Aorta (tissue), 5 donors: Measurements from ENCODE around the gene GMPPB. TPM values are rescaled to one million over a fixed set of nuclear protein-coding genes. Genes with fewer than 3 reads are reported as not detected.
A peak's percentile ranks its signal among the peaks of the same experiment; 100 is the strongest.
"Not testable (repeated sequence)": the region's sequence is repeated elsewhere in the genome, so short reads cannot be mapped to it uniquely, and the experiment has no call there.

Source experiments
- ATAC-seq: fragments of 200-7000 bp; cut with Tn5 transposase; one replicate; pipeline ENCODE4 v1.9.1; 2022; ENCODE audit warnings: moderate library complexity; ENCODE audit not compliant: low FRiP score
- DNase-seq, 2 donors: peaks; one replicate each; pipeline ENCODE4 v3.0.0-alpha.2; 2020
- H3K27ac ChIP-seq, 2 donors: one replicate each; pipeline ENCODE4 v1.5.1; 2013; ENCODE audit warnings: low read length in 2 of 2, mild to moderate bottlenecking in 2 of 2, moderate library complexity in 2 of 2, control low read depth in 1 of 2, inconsistent platforms in 1 of 2, low read depth in 1 of 2
- H3K27me3 ChIP-seq, 2 donors: one replicate each; pipeline ENCODE4 v1.6.1; 2013; ENCODE audit warnings: control low read depth in 1 of 2, low read length in 1 of 2, mild to moderate bottlenecking in 1 of 2, moderate library complexity in 1 of 2; ENCODE audit not compliant: insufficient read depth in 2 of 2, control insufficient read depth in 1 of 2
- H3K36me3 ChIP-seq, 2 donors: one replicate each; pipeline ENCODE4 v1.6.1; 2013; ENCODE audit warnings: control low read depth in 1 of 2, low read length in 1 of 2, mild to moderate bottlenecking in 1 of 2; ENCODE audit not compliant: insufficient read depth in 2 of 2, control insufficient read depth in 1 of 2
- H3K4me1 ChIP-seq, 2 donors: one replicate each; pipeline ENCODE4 v1.6.1; 2013; ENCODE audit warnings: low read length in 2 of 2, control low read depth in 1 of 2, mild to moderate bottlenecking in 1 of 2, moderate library complexity in 1 of 2; ENCODE audit not compliant: insufficient read depth in 2 of 2, control insufficient read depth in 1 of 2
- H3K4me3 ChIP-seq, 2 donors: one replicate each; pipeline ENCODE4 v1.5.1; 2013; ENCODE audit warnings: low read length in 2 of 2, control low read depth in 1 of 2, mild to moderate bottlenecking in 1 of 2
- H3K9me3 ChIP-seq: one replicate; pipeline ENCODE4 v1.6.1; 2013; ENCODE audit warnings: mild to moderate bottlenecking, low read length; ENCODE audit not compliant: control insufficient read depth
- WGBS, 2 donors: extraction: QIAGEN DNeasy Blood & Tissue Kit; methylation state at CpG; one replicate each; pipeline ENCODE4 v1.1.7; 2013; 5-methylcytosine and 5-hydroxymethylcytosine counted together
- intact Hi-C, 2 donors: fragments of 100-400 bp; cut with DNase I; formaldehyde crosslinking; loops; one replicate each; pipeline versions ENCODE4 v1.14.2 to v1.15.0; 2022
- polyA plus RNA-seq, 2 donors: library from polyadenylated mRNA; stranded (reverse); fragments of 200-250 nt; gene quantifications; one replicate each; pipeline ENCODE4 v1.2.3, GENCODE V29; 2013
- total RNA-seq, 2 donors: library from RNA; stranded (reverse); fragmentation: NEBNext Ultra II Directional; extraction: Animal tissue kit (Norgen Biotek cat#: 25700); gene quantifications; one replicate each; pipeline ENCODE4 v1.2.1, GENCODE V29; 2021
- donor health status: healthy with polysubstance abuse.
- donor health status: Bipolar disorder and iron deficiency.
- donor health status: DM: no; HTN: no; CAD: no.
- donor health status: DM: no; HTN: no; CAD: no.
- donor health status: DM: yes; HTN: yes; CAD: no.

The GMPPB gene
- total and polyA plus RNA-seq, 4 donors, result 13.4 to 39.6 (median 26.9) TPM

- intact Hi-C loops, H3K36me3 ChIP-seq, H3K27ac ChIP-seq, H3K4me1 ChIP-seq, DNase-seq, H3K4me3 ChIP-seq, H3K27me3 ChIP-seq, H3K9me3 ChIP-seq: not testable (repeated sequence)
- ATAC-seq, result peak; percentile 5
- 1 to 2% methylated on average over 23 to 25 of the region's 29 CpGs for WGBS, 2 donors
Observed at GRCh38 chr3:49686346-49686745, 37.4 kb downstream of the GMPPB start.

GRCh38 chr3:49685846-49686245, 37.9 kb downstream of the GMPPB start:
- H3K27me3 ChIP-seq, H3K36me3 ChIP-seq, H3K9me3 ChIP-seq, DNase-seq, H3K27ac ChIP-seq, ATAC-seq, H3K4me3 ChIP-seq, H3K4me1 ChIP-seq, intact Hi-C loops: not testable (repeated sequence)
- WGBS, 2 donors, result 14 to 20% methylated on average over 23 to 36 of the region's 36 CpGs

GRCh38 chr3:49685103-49685502, 38.6 kb downstream of the GMPPB start:
- H3K4me3 ChIP-seq, DNase-seq, H3K9me3 ChIP-seq, intact Hi-C loops, H3K36me3 ChIP-seq, H3K27me3 ChIP-seq, H3K4me1 ChIP-seq, ATAC-seq, H3K27ac ChIP-seq: not testable (repeated sequence)
- WGBS, 2 donors, result 89 to 96% methylated on average over 9 to 10 of the region's 10 CpGs

GRCh38 chr3:49684453-49684852, 39.3 kb downstream of the GMPPB start:
- intact Hi-C loops, ATAC-seq, H3K4me3 ChIP-seq, H3K4me1 ChIP-seq, H3K27me3 ChIP-seq, H3K36me3 ChIP-seq, H3K9me3 ChIP-seq, DNase-seq, H3K27ac ChIP-seq: not testable (repeated sequence)
- 91% methylated on average over 2 of the region's 2 CpGs for WGBS, 2 donors

- Histone ChIP-seq H3K27me3 (no peaks in the 10 kb centered on the region), H3K27ac (no peak overlapping the region), H3K4me3 (no peak overlapping the region), H3K4me1 (no peaks in the 10 kb centered on the region), H3K9me3 (no peaks in the 10 kb centered on the region), H3K36me3 (peaks cover 0 to 8% of the 10 kb centered on the region in 2 donors)
- WGBS, 2 donors, result 46 to 47% methylated on average over 6 of the region's 6 CpGs
- intact Hi-C loops, result no loop called here
- no peak for ATAC-seq
- DNase-seq, result no peak
Observed at GRCh38 chr3:49683162-49683561, 40.6 kb downstream of the GMPPB start.

- ATAC-seq (no peak), DNase-seq (no peak)
- intact Hi-C loops, result no loop called here
- no peaks in the 10 kb centered on the region for H3K4me1 ChIP-seq
- WGBS, 2 donors, result 76 to 82% methylated on average over 4 of the region's 4 CpGs
- H3K9me3 ChIP-seq, result no peaks in the 10 kb centered on the region
- H3K27ac ChIP-seq, result no peak overlapping the region
- H3K36me3 ChIP-seq, result peaks cover 0 to 8% of the 10 kb centered on the region in 2 donors
- H3K27me3 ChIP-seq, result no peaks in the 10 kb centered on the region
- no peak overlapping the region for H3K4me3 ChIP-seq
Observed at GRCh38 chr3:49681543-49681942, 42.2 kb downstream of the GMPPB start.

GRCh38 chr3:49681232-49681522, 42.6 kb downstream of the GMPPB start:
- H3K4me3 ChIP-seq, result no peak overlapping the region
- intact Hi-C loops, result no loop called here
- no peak overlapping the region for H3K27ac ChIP-seq
- H3K9me3 ChIP-seq, result no peaks in the 10 kb centered on the region
- ATAC-seq (no peak), DNase-seq (no peak)
- H3K36me3 ChIP-seq, result peaks cover 0 to 9% of the 10 kb centered on the region in 2 donors
- no peaks in the 10 kb centered on the region for H3K4me1 ChIP-seq
- 94 to 98% methylated on average over 2 of the region's 2 CpGs for WGBS, 2 donors
- no peaks in the 10 kb centered on the region for H3K27me3 ChIP-seq

GRCh38 chr3:49680493-49681231, 43.1 kb downstream of the GMPPB start:
- intact Hi-C loops, result no loop called here
- Histone ChIP-seq H3K4me3 (no peak overlapping the region), H3K27me3 (no peaks in the 10 kb centered on the region), H3K36me3 (peaks cover 0 to 9% of the 10 kb centered on the region in 2 donors), H3K27ac (no peak overlapping the region), H3K9me3 (no peaks in the 10 kb centered on the region), H3K4me1 (no peaks in the 10 kb centered on the region)
- 69 to 74% methylated on average over 7 of the region's 7 CpGs for WGBS, 2 donors
- ATAC-seq (no peak), DNase-seq (no peak)

GRCh38 chr3:49675912-49676311, 47.8 kb downstream of the GMPPB start:
- Histone ChIP-seq H3K36me3 (peaks cover 0 to 6% of the 10 kb centered on the region in 2 donors), H3K27ac (no peak overlapping the region), H3K27me3 (no peaks in the 10 kb centered on the region), H3K4me1 (no peaks in the 10 kb centered on the region), H3K4me3 (no peak overlapping the region), H3K9me3 (no peaks in the 10 kb centered on the region)
- WGBS, 2 donors, result 90 to 96% methylated on average over 11 of the region's 11 CpGs
- ATAC-seq, result no peak
- intact Hi-C loops, result no loop called here
- DNase-seq, result no peak
